HUDEP-2 (cell line): Measurements from ENCODE around the gene LLGL2.

Experiments used
- DNase-seq, 76 experiments: peaks; one replicate each; lab custom pipeline; 2025; ENCODE audit not compliant: unreplicated experiment in 76 of 76; lab: John Stamatoyannopoulos, UW

Gene LLGL2

DNA sequence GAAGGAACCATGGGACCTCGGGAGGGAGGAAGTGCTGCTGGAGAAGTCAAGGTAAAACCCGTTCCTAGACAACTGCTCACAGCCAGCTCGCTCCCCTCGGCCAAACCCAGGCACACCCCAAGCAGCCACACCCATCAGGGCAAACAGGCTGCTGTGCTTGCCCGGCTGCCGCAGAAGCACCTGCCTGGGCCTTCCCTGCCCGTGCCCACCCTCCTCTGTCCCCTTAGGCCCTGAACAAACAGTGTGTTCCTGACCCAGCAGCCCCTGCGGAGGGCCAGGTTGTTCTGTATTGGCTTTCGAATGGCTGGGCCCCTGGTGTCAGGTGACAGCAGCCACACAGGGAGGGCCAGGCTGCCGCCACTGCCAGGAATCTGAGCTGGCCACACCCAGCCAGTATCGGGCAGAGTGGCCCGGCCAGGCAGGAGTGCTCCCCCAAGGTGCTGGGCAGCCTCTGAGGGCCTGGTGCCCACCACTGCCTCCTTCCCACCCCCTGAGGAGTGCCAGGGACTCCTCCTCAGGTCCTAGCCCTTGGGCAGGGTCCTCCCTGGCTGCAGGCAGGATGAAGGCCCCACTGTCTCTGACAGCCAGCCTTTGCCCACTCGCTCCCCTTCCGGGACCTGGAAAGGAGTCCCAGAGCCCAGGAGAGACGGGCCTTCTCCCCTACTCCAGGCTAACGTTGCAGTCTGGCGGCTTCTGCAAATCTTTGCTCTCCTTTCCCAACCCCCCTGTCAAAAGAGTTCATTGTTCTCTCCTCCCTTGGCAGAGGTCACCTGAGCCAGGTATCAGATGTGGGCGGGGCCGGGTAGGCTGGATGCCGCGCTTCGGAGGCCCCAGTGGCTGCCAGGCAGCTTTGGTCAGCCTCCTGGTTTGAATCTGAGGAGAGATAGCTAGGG is 24.0 kb downstream of the LLGL2 start:
- peak in 29 of 76 experiments; percentile 4 to 34 (median 19) for DNase-seq

DNA sequence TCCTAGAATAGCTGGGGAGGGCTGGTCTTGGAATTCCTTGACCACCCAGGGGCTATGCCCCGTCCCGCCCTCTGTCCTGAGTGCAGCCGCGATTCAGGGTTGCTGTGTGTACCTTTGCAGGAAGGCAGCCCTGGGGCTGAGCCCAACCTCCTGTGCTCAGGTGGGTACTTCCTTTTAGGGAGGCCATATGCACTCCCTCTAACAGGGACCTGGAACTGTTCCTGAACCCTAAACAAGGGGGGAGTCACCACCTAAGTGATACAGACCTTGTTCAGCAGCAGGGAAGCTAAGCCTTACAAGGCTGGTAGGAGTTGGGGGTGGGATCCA is 24.6 kb downstream of the LLGL2 start:
- no peak for DNase-seq

DNA sequence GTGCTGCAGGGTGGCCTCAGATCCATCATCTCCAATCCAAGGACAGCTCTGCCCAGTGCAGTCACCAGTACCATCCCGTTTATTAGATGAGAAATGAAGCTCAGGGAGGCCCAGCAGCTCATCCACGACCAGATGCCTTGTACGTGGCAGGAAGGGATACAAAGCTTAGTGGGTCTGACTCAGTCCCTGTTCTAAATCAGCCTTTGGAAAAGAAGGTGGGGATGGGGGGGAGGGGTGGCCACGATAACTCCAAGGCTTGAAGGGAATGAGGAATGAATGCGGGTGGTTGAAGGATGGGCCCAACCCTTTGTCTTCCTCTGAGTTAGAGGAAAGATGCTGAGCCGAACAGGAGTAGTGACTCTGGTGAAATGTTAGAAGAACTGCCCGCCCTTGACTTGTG is 25.8 kb downstream of the LLGL2 start:
- no peak for DNase-seq

DNA sequence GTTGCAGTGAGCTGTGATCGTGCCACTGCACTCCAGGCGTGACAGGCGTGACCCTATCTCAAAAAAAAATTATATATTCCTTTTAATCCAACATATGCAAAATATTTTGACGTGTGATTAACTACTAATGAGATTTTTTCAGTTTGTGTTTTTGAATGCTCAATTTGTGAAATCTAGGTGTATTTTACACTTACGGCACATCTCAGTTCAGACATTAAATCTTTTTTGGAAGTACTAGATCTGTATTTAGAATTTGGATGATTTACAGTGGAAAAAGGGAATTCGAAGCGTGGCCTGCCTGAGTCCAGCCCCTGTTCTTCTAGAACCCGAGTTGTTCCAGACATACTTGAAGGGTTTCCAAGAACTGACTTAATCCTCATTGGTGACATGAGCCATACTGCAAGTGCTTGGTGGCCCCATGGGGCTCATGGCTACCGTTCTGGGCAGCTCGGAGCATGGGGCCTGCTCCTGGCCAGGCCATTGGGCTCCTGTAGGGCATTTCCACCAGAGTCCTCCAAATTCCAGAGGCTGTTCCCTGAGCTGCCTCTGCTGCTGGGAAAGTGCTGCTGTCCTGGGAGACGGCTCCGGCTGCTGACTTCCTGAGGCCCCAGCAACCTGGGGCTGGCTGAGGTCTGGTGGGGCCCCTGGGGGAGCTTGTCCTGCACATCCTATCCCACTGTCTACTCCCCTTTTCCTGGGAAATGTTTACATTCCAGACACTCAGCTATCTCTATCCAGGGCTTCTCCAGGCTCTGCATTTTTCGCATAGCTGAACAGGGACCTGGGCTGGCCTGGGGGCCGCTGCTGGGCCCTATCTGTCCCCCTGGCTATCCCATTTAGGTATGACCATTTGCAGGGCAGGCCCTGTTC is 27.2 kb downstream of the LLGL2 start:
- no peak for DNase-seq

DNA sequence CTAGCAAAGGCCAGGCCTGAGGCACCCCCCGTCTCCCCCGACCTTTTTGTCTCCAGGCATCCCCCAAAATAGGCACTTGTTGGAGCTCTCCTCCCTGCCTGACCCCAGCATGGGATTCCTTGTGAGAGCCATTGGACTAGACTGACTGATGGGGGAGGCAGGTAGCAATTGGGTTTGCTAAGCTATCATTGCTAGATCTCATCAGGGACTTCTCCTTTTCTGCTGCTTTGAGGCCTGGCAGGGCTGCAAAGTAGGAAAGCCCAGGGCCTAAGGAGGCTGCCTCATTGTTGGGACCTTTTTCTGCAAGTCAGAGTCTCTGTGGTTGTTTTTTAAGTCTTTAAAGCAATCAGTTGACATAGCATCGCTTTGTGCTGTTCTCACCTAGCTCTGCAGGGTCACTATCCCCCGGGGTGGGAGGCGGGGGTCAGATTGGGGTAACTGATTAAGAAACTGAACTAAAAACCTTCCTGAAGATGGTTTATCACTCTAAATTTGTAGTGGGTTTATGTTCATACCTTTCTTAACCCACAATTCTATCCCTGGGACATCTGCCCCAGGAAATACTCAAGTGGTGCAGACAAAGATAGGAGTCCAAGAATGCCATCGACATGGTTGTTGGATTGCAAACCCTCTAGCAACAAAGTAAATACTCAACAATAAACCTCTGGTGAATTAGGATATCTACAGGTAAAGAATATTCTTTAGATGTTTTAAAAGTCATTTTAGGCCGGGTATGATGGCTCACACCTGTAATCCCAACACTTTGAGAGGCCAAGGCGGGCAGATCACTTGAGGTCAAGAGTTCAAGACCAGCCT is 28.0 kb downstream of the LLGL2 start:
- no peak for DNase-seq

DNA sequence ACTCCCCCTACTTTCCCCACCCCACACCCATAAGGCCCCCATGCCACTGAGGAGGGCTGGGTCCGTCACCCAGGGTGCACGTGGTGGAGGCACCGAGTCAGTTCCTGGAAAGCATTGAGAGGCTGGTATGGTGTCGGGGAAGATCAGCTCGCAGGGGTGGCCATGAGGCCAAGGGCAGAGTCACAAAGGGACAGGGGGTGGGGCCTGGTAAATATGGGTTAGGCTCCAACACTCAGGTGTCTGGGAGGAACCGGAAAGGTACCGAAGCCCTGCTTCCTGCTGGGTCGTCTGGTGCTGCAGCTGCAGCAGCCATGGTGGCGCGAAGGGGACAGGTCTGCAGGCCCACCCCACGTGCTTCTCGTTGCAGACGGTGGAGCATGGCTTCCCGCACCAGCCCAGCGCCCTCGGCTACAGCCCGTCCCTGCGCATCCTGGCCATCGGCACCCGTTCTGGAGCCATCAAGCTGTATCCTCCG is 30.2 kb downstream of the LLGL2 start:
- DNase-seq, result no peak

DNA sequence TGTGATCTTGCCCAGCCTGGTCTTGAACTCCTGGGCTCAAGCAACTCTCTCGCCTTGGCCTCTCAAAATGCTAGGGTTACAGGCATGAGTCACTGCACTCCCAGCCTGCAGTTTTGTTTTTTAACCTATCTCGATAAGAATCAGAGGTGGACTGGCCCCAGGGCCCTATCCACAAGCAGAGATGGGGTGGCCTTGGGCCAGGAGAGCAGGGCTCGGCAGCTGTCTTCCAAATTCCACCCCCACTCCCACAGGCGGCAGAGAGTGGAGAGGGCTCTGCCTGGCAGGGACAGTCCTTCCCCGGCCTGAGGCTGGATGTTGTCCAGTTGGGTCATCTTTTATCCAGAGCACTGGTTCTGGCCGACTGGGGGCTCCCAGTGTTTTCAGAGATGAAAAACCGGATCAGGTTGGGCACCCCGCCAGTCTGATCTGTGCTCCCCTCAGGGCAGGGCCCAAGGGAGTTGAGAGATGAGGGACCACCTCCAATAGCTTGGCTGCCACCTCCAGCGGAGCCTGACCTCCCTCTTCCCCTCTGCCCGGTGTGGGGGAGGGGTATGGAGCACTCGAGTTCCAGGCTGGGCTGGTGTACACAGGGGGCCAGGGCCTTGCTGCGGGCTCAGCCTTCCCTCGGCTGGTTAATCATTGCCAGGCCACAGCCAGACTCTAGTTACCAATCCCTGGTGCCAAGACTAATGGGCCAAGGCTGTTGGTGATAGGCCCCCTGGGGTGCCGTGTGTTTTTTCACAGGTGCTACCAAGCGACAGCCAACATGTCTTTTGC is 31.8 kb downstream of the LLGL2 start:
- DNase-seq, result peak in 38 of 76 experiments; percentile 3 to 80 (median 26)

DNA sequence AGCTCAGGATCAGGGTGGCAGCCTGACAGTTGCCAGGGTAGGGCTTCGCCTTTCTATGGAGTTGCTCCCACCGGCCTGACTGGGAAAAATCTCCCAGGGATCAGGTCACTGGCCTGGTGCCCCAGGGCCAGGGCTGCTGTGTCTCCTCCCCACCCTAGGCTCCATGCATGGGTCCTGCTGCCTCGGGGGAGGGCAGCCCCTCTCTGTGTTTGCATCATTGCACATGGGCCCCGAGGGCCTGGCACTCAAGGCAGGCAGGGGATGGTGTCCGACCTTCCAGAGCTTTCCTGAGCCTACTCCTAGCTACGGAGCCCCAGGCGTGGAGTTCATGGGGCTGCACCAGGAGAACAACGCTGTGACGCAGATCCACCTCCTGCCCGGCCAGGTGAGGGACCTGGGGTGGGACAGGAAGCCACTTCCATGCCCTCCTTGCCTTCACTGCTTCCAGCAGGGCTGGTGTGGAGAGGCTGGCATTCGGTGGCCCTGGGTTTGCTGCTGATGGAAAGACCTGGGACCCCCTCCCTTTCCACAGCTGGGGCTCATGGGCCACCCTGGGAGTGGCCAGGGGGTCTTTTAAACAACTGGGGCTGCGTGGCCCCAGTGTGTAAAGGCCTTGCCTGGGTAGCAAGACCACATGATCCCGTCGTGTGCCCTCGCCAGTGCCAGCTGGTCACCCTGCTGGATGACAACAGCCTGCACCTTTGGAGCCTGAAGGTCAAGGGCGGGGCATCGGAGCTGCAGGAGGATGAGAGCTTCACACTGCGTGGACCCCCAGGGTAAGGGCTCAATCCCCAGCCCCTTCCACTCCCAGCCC is 32.6 kb downstream of the LLGL2 start:
- no peak for DNase-seq

DNA sequence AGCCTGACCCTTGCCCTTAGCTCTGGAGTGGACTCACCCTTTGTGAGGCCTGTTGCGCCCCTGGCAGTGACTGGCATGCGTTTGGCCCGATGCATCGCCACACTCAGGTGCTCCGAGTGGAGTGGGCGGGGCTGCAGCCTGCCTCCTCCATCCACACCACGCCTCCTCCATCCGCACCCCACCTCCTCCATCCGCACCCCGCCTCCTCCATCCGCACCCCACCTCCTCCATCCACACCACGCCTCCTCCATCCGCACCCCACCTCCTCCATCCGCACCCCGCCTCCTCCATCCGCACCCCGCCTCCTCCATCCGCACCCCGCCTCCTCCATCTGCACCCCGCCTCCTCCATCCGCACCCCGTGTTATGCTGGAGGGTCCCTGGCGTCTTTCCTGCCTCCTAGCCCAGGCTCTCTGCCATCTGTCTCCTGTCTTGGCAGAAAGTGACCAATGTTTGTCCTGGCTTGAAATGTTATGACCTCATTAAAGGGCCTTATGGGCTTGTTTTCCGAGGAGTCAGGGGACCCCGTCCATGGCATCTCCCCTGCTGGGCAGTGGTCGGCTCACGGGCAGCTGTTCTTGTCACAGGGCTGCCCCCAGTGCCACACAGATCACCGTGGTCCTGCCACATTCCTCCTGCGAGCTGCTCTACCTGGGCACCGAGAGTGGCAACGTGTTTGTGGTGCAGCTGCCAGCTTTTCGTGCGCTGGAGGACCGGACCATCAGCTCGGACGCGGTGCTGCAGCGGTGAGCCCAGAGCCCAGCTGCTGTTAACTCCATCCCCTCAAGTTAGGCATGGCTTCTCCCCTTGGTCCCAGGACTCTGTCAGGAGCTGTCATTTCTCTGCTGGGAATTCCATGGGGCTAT is 33.4 kb downstream of the LLGL2 start:
- no peak for DNase-seq

DNA sequence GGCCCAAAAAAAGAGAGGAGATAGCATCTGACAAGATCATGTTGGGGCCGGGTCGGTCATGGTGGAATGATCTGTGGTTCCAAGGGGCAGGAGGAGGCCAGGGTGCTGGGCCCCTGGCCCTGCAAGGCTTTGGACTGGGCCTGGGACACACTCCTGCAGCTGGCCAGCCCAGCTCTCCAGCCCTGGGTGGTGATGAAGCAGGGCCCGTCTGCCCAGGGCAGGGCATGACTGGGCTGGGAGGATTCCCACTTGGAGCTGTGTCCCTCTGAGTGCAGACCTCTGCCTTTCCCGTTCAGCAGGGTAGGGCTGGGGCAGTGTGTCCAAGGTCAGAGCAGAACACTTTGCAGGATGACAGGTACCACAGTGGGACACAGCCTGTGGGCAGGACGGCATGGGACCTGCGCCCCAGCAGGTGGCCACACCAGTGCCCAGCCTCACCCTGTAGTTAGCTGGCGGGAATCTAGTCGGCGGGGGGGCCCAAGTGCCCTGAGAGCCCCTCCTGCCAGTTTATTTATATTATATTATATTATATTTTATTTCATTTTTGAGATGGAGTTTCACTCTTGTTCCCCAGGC is 34.5 kb downstream of the LLGL2 start:
- DNase-seq, result no peak

DNA sequence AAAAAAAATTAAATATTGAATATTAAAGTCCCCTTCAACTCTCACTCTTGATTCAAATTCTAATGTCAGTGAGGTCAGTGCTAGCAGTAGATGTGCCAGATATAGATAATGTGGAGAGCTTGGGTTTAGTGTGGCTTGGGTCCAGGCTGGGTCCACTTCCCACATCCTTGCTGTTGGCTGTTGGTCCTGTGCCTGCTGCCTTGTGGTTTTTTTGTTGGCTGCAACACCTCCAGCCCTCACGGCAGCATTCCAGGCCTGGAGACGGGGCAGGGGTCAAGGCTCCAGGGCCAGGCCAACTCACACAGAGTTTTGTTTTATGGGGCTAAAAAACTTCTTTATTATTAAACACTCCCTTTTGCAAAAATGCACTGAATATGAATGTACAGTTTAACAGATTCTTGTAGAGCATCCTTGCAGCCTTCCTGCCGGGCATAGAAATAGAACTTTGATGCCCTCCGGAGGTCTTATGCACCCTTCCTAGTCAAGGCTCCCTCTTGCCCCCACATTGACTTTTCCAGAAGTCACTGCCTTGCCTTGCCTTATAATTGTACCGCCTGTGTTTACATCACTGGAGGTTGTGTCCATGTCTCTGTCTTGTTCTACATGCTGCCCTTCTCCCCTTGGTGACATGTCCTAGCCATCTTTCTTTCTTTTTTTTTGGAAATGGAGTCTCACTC is 36.6 kb downstream of the LLGL2 start:
- no peak for DNase-seq

DNA sequence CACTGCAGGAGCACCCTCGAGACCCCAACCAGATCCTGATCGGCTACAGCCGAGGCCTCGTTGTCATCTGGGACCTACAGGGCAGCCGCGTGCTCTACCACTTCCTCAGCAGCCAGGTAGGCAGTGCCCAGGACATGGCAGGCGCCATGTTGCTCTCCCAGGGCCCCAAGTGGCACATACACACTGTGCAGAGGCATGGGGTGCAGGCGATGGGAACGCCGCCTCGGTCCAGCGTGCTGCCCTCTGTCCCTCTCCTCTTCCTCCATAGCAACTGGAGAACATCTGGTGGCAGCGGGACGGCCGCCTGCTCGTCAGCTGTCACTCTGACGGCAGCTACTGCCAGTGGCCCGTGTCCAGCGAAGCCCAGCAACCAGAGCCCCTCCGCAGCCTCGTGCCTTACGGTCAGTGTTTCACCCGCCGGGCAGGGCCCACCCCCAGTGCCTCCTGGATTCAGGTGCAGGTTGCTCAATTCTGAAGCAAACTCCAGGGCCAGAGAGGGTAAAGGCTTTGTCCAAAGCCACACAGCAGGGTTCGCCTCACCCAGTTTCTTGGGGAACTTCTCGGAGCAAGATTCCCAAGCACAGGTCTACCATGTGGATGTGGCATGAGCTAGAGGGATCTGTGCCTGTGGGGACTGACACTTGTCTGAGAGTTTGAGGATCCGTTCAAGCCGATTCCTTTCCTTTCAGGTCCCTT is 37.7 kb downstream of the LLGL2 start:
- DNase-seq, result no peak

DNA sequence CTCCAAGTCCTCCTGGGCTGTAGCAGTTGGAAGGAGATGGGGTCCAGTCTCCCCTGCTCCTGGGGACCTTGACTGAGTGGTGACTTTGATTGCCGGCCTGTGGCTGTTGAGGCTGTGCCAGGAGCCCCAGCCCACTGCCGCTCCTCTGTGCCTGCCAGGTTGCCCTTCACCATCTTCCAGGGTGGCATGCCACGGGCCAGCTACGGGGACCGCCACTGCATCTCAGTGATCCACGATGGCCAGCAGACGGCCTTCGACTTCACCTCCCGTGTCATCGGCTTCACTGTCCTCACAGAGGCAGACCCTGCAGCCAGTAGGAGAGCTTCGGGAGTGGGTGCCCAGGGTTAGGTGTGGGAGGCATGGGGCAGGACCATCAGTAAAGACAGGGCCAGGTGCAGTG is 38.7 kb downstream of the LLGL2 start:
- DNase-seq, result no peak

DNA sequence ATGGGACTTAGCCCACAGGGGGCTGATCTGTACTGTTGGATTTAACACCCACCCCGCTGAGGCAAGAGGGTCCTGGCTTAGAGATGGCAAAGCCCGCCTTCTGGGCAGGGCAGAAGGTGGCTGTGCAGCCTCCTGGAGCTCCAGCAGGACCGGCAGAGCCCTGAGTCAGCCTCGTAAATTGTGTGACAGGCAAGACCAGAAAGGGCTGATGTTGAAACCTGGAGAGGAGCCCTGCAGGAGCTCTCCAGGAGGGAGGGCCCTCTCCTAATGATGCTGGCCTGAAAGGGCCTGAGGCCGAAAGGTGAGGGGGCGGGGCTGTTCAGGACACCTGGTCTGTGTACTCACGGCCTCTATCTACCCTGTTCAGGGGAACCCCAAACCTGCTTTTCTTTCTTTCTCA is 39.6 kb downstream of the LLGL2 start:
- DNase-seq, result no peak

DNA sequence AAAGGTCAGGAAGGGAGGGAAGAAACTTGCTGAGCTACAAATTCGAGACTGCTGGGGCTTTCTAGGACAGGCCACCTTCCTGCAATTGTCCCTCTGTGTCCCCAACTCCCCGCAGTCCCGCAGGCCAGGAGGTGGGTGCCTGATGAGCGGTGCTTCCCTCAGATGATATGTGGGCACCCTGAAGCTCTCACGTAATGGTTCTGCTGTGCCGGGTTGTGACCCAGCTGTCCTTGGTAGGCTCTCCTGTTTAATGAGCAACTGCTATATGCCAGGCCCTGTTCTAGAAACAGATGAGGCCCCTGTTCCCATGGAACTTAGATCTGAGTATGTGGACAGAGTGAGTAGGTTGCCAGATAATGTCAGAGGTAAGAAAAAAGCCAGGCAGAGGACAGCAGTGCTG is 40.1 kb downstream of the LLGL2 start:
- DNase-seq, result no peak

DNA sequence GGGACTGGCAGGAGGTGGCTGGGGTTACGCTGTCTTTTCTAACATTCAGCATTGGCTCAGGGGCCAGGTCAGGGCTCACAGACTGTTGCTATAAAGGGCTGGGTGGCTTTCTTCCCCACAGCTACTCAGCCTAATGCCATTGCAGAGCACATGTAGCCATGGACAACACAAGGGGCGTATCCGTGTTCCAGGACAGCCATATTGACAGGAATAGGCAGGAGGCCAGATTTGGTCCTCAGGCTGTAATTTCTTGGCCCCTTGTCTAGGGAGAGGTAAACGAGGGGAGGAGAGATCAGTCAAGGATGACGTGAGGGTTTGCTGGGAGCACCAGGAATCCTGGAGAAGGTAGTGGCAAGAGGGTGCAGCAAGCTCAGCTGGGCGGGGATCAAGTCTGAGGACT is 40.9 kb downstream of the LLGL2 start:
- DNase-seq, result no peak

DNA sequence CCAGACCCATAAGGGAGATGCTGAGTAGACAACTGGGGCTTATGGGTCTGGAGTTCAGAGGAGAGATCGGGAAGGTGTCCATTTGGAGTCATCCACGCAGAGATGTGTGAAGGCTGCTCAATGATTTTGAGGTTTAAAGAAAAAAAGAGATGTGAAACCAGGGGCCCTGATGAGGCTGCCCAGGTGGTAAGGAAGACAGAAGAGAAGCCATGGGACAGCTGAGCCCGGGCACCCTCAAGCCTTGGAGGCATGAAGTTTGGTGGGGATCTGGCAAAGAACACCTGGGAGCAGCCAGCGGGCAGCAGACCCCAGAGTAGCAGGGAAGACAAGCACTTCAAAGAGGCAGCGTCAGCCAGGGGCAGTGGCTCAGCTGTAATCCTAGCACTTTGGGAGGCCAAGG is 41.3 kb downstream of the LLGL2 start:
- no peak for DNase-seq
